ENCODE data around the gene PHOSPHO2.

The PHOSPHO2 gene, protein sequence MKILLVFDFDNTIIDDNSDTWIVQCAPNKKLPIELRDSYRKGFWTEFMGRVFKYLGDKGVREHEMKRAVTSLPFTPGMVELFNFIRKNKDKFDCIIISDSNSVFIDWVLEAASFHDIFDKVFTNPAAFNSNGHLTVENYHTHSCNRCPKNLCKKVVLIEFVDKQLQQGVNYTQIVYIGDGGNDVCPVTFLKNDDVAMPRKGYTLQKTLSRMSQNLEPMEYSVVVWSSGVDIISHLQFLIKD

DNA sequence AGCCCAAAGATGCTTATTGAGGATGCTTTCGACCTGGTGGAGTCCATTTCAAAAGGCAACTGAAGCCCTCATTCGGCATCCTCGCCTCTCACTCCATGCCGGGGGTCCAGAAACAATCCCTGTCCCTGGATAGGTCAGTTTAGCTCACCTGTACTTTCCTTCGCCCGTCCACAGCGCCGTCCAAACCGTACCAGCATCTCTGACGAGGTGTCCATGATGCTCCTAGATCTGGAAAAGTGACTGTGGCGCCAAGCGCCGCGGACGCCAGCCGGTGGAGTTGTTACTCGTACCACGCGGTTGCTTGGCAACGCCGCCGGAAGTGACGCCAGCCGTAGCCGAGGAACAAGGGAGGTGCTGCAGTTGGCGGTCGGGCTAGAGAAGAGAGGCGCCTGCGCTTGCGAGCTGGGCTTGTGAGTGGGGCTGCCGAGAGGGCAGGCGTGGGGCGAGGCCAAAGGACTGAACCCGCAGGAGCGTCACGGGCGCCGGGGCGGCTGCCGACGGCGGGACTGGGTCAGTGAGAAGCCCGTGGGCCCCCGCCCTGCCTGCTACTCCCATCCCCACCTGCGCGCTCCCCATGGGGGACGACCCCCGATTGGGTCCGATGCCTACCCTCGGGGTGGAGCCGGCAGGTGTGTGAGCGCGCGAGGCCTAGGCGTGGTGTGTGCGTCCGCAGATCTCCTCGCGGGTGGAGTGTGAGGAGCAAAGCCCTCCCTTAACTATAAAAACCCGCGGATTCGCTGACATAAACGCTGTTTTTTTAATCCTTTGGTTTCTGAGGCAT, at the start of gene PHOSPHO2, which contains the start of gene CFAP210:
Gene PHOSPHO2 (plus strand): TSS at position 357 of the 781 bp plus-strand sequence. CDS start 6,503 bp downstream, outside the sequence.
Gene CFAP210 (minus strand): TSS at position 293 of the 781 bp plus-strand sequence. CDS start 78 bp downstream, at position 215.
- peak; percentile 76 for FAIRE-seq

DNA sequence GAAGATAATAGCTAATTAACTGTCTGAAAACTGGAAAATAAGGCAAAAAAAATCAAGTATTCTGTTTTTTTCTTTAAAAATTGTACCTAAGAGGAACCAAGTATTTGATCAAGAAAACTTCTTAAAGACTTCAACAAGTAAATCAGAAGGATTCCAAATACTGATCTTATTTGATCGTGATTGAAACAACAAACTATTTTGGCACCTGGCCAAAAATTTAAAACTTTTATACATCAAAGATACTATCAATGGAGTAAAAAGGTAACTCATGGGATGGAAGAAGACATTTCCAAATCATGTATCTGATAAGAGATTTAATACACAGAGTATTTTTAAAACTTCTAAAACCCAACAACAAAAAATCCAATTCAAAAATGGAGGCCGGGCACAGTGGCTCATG, 46.8 kb upstream of the PHOSPHO2 start:
- FAIRE-seq, result no peak
- DNase-seq (ENCODE audit: low spot score), result no peak

More for the DNA sequence above, at the start of gene PHOSPHO2, which contains the start of gene CFAP210:
- DNase-seq (ENCODE audit: low spot score), result peak; percentile 95

DNA sequence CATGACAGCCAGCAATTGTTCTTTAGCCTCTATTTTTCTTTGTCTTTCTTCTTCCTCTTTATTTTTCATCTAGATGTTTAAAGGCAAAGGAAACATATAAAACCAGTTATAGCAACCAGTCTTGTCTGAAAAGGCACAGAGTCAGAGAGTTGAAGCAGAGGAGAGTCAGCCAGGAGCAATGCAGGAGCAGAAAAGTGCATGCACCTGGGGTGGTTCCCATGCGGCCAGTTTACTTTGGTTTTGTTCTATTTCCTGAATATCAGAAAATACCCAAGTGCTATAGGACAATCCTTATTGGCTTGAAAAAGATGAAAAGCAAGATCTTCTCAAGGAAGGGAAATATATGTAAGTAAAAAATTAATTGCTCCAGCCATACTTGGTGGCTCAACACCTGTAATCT, 45.0 kb upstream of the PHOSPHO2 start:
- FAIRE-seq (no peak), DNase-seq (ENCODE audit: low spot score) (no peak)

DNA sequence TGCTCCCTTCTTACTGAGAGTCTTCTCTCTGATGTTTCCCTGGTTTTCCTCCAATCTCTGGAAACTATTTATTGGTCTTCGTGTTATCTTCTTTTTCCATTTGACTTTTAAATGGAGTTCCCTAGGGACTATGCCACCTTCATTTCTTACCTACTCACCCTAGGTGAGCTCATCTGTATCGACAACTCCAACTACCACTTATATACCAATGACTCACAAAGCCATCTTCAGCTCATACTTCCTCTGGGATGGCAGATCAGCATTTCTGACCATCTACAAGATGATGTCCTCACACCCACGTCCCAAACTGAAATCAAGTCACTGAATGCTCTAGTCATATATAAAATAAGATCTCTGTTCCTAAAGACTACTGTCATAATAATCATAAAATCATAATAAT, 40.6 kb upstream of the PHOSPHO2 start:
- FAIRE-seq (no peak), DNase-seq (ENCODE audit: low spot score) (no peak)

DNA sequence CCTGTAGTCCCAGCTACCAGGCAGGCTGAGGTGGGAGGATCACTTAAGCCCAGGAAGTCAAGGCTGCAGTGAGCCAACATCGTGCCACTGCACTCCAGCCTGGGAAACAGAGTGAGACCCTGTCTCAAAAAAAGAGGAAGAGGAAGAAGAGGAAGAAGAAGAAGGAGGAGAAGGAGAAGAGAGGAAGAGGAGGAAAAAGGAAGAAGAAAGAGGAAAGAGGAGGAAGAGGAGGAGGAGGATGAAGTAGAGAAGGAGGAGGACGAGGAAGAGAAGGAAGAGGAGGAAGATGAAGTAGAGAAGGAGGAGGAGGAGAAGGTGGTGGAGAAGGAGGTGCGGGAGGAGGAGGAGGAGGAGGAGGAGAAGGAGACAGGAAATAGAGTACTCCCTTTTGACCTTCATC, 38.1 kb upstream of the PHOSPHO2 start:
- no peak for DNase-seq (ENCODE audit: low spot score)
- FAIRE-seq, result no peak

DNA sequence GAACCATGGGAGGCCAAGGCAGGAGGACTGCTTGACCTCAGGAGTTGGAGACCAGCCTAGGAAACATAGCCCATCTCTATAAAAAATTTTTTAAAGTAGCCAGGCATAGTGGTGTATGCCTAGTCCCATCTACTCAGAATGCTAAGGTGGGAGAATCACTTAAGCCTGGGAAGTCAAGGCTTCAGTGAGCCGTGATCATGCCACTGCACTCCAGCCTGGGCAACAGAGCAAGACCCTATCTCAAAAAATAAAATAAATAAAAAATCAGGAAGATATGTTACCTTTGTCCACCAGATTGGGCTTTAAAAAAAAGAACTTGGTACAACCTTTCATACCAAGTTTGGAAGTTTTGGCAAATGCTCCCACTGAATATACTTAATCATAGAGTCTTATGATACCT, 35.4 kb upstream of the PHOSPHO2 start:
- DNase-seq (ENCODE audit: low spot score) (no peak), FAIRE-seq (no peak)

DNA sequence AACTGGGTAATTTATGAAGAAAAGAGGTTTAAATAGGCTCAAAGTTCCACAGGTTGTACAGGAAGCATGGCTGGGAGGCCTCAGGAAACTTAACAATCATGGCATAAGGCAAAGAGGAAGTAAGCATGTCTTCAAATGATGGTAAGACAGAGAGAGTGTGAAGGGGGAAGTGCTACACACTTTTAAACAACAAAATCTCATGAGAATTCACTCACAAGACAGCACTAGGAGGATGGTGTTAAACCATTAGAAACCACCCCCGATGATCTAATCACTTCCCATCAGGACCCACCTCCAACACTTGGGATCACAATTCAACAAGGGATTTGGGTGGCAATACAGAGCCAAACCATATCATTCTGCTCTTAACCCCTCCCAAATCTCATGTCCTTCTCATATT, 34.9 kb upstream of the PHOSPHO2 start:
- DNase-seq (ENCODE audit: low spot score), result no peak
- no peak for FAIRE-seq

DNA sequence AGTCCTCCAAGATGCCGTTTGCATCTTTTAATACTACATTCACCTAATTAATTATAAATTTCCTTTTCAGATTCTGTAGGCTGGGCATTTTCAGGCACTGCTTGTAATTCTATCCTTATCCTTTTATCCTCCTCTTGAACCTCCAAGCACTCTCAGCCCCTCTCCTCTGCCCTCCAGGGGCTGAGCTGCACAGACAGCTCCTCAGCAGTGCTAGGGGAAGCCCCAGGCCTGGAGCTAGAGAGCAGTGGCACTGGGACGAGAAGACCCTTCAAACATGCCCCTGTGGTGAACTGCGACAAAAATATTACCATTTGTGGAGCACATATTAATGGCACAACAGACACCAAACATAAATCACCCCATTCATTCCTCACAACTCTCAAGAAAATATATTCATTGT, 33.0 kb upstream of the PHOSPHO2 start:
- DNase-seq (ENCODE audit: low spot score), result no peak
- no peak for FAIRE-seq

DNA sequence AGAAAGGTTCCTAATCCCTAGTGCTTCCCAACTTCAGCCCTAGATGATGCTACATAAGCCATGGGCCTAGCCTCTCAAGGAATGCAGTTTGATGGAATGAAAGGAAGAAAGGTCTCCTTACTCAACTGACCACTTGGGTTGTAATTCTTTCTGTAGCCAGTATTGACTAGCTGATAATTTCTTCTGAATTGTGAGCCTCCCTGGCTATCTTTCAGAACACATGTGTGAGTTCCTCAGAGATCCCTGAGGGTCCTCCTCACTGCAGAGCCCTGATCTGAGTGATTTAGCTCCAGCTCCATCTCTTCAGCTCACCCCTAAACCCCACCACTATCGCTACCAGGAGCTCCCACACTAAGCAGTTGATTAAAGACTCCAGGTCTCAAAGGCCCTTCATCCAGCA, 31.5 kb upstream of the PHOSPHO2 start:
- DNase-seq (ENCODE audit: low spot score) (no peak), FAIRE-seq (no peak)

DNA sequence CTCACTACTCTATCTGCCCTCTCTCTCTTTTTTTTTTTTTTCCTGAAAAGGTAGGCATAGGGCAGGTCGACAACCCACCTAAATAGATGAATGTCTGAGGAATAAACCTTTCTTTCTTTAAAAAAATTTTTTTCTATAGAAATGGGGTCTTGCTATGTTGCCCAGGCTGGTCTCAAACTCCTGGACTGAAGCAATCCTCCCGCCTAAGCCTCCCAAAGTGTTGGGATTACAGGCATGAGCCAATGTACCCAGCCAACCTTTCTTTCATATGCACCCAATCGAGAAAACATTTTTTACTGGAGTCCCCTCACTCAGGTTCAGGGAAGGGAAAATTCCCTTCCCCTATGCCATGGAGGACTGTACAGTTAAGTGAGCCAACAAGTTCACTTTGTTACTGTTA, 31.0 kb upstream of the PHOSPHO2 start:
- DNase-seq (ENCODE audit: low spot score) (no peak), FAIRE-seq (no peak)

DNA sequence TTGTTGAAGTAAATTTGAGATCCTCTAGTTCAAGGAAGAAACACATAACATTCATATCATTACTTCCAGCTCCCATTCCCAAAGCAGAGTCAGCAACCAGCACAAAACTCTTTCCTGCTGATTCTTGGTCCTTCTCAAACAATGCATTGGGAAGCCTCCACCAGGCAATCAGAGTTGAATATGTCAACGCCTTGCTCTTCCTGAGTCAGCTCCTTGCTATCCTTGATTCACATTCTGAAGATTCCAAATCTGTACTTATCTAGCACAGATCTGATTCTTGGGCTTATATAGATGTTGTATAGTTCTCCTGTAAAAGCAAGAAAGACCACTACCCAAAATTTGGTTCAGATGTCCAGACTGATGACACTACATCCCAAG, 29.7 kb upstream of the PHOSPHO2 start:
- no peak for DNase-seq (ENCODE audit: low spot score)
- no peak for FAIRE-seq

DNA sequence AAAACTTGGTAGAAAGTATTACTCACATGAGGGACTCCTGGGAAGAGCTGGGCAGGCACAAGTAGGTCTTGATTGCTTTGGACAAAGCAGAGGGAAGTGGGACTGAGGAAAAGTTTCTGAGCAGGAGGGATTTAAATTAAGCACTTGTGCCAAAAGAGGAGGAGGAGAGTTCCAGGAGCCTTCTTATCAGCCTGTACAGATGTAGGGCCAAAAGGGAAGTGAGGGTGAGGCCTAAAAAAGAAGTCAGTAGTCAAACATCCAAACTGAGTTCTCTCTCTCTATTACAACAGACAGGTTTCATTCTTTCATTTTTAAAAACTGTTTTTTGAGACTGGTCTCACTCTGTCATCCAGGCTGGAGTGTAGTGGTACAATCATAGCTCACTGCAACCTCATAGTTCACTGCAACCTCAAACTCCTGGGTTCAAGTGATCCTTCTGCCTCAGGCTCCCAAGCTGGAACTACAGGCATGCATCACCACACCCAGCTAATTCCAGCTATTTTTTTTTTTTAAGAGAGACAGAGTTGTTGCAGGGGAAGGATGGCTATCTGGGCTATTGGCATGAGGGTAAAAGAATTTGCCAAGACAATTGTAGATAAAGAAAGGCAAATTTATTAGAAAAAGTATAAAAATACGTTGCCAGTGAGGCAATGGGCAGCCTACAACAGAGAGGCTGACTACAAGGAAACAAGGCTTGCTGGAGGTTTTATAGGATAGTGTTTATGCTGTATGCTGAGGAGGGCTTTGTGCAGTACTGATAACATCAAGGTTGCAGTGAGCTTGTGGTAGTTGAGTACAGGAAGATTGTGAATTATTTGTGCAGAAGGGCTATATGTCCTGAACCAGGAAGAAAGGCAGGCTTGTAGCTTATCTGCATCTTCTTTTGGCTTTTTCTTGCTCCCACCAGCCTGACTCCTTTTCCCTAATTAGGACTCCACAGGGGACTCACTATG, 29.0 kb upstream of the PHOSPHO2 start:
- no peak for FAIRE-seq
- DNase-seq (ENCODE audit: low spot score), result no peak

DNA sequence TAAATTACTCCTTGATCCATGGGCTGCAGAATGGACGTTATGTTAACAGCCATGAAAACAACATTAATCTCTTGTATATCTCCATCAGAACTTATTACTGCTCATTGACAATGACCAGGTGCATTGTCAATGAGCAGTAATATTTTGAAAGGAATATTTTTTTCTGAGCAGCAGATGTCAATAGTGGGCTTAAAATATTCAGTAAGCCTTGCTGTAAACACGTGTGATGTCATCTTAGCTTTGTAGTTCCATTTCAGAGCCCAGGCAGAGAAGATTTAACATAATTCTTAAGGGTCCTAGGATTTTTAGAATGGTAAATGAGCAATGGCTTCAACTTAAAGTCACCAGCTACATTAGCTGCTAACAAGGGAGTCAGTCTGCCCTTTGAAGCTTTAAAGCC, 26.7 kb upstream of the PHOSPHO2 start:
- DNase-seq (ENCODE audit: low spot score) (no peak), FAIRE-seq (no peak)

DNA sequence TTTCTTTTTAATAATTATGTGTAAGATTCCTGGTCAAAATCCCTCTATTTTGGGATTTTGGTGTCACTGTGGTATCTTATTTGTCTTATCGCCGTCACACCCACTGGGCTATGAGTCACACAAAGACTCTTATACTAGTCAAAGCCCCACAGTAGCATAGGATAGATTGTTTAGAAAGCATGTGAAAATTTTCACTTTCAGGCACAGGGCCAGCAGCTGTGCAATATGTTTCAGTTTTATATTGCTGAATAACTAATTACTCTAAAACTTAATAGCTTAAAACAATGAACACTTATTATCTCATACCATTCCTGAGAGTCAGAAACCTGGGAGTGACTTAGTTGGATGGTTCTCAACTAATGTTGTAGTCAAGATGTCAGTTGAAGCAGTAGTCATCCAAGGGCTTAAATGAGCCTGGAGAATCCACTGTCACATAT, 24.0 kb upstream of the PHOSPHO2 start:
- no peak for FAIRE-seq
- DNase-seq (ENCODE audit: low spot score), result no peak

DNA sequence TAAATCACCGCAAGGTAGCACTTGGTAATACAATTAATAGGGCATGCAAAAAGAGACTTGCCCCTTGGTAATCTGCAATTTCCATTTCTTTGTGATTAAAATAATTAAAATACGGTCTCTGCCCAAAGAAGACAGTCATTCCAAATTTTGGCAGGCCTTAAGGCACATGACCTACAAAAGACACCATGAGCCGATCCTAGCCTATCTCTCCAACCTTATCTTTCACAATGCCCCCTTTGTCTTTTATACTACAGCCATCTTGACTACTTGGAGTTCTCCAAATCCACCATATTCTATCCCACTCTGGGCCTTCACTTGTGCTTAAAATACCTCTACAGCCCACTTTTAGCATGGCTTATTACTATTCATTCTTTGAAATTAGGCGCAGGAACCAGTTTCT, 23.3 kb upstream of the PHOSPHO2 start:
- no peak for FAIRE-seq
- no peak for DNase-seq (ENCODE audit: low spot score)

DNA sequence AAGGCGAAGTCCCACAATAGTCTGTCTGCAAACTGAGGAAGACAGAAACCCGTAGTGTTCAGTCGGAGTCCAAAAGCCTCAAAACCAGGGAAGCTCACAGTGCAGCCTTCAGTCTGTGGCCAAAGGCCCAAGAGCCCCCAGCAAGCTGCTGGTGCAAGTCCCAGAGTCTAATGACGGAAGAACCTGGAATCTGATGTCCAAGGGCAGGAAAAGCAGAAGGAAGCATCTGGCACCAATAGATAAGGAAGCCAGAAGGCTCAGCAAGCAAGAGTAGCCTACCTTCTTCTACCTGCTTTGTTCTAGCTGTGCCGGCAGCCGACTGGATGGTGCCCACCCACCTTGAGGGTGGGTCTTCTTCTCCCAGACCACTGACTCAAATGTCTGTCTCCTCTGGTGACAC, 21.9 kb upstream of the PHOSPHO2 start:
- FAIRE-seq (no peak), DNase-seq (ENCODE audit: low spot score) (no peak)

DNA sequence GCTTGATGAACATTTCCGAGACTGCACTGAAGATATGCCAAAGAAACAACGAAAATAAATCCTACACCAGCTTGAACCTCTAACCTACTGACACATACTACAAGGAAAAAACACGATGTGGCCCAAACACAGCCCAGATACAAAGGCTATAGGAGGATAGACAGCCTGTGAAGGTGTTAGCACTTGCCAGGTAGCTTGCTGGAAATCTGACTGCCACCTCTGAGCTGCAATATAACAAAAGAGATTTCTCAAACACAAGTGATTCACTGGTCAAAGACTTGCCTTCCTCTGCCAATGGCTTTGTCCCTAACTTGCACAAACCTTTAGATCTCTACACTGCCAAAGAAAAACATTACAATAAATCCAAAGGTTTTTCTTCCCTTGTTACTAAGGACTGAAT, 21.2 kb upstream of the PHOSPHO2 start:
- DNase-seq (ENCODE audit: low spot score) (no peak), FAIRE-seq (no peak)

DNA sequence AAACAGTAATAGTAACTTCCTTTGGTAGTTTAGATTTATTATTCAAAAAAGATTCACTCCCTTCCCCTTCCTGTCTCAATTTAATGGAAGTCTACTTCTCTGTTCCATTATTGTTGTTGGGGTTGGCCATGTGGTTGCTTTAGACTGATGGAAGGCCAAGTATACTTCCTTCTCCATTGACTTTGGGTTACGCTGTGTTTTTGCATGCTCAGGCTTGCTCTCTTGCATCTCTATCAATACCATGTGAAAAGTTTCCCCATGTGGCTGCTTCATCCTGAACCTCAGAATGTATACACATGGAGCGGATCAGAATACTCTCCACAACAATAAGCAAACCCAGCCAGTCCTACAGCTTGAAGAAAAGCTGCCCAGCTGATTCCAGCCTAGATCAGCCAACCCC, 20.3 kb upstream of the PHOSPHO2 start:
- DNase-seq (ENCODE audit: low spot score), result no peak
- no peak for FAIRE-seq

DNA sequence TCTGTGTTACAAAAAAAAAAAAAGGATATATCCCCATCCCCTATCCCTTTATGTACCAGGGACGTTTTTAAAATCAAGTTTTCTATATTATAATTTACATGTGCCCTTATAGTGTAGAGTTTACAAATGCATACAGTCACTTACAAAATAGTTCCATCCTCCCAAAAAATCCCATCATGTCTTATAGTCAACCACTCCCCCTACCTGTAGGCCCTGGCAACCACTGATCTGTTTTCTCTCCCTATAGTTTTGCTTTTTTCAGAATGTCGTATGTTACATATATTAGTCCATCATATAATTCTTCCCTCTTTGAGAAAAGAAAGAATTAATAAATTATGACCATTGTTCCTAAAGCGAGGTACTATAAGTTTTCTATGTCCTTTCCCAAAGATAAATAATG, 17.9 kb upstream of the PHOSPHO2 start:
- no peak for DNase-seq (ENCODE audit: low spot score)
- FAIRE-seq, result no peak

DNA sequence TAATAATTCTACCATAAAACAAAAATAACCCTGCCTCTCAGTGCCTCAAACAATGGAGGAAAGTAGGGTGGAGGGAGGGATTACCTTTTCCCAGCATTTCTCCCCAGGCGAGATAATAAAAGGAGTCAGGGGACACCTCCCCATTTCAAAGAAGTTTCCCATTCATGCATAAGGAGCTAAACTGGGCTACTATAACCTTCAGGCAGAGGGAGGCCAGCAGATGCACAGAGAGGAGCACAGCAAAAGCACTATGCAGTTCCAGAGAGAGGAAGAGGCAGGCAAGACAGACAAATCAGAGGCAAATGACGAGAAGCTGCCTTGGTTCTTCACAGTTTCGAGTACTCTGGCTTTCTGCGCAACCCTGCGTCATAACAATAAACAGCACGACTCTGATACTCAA, 17.4 kb upstream of the PHOSPHO2 start:
- DNase-seq (ENCODE audit: low spot score) (no peak), FAIRE-seq (no peak)

DNA sequence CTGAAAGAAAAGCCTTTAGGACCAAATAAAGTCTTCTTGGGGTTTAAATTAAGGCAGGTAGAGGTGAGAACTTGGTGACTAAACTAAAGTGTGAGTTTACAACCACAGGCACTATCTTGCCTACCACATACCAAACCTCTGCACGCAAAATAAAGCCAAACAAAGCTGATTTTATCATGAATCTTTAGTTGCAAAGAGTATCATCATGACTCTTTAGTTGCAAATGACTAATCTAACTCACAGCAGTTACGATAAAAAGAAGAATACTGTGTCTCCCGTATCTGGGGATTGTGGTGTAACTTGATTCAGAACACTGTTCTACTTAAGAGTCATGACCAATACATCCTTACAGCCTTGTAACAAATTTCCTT, 11.2 kb upstream of the PHOSPHO2 start:
- no peak for DNase-seq (ENCODE audit: low spot score)
- no peak for FAIRE-seq

Data from RCC 7860 (cell line).